SK-N-SH treated with all-trans-retinoic acid at 6 μM for 48 hours (cell line): ENCODE results near the gene SYNPO.

Experiments
- ATAC-seq: fragments of 200-7000 bp; cut with Tn5 transposase; 3 replicates; pipeline ENCODE4 v1.9.1; 2020; ENCODE audit warnings: mild to moderate bottlenecking, moderate library complexity
- ARNTL ChIP-seq: fragments of 450-650 bp; formaldehyde crosslinking; IDR thresholded peaks from 2 replicates; pipeline ENCODE4 v1.5.0; 2020; ENCODE audit warnings: low read depth, mild to moderate bottlenecking, moderate library complexity, borderline replicate concordance
- BACH2 ChIP-seq: fragments of 250-450 bp; sonication (Bioruptor Pico); IDR thresholded peaks from 2 replicates; pipeline ENCODE4 v1.9.0; 2021; ENCODE audit warnings: mild to moderate bottlenecking, borderline replicate concordance
- CSDC2 ChIP-seq: fragments of 250-450 bp; sonication (Bioruptor Pico); IDR thresholded peaks from 2 replicates; pipeline ENCODE4 v1.5.0; 2020; ENCODE audit warnings: mild to moderate bottlenecking, moderate library complexity
- GLIS3 ChIP-seq: fragments of 250-450 bp; sonication (Bioruptor Pico); IDR thresholded peaks from 2 replicates; pipeline ENCODE4 v1.5.0; 2020; ENCODE audit warnings: mild to moderate bottlenecking, moderate library complexity
- OSR1 ChIP-seq: fragments of 250-450 bp; sonication (Bioruptor Pico); IDR thresholded peaks from 2 replicates; pipeline ENCODE4 v1.8.0; 2022; ENCODE audit warnings: moderate library complexity, mild to moderate bottlenecking, inconsistent platforms
- PATZ1 ChIP-seq: fragments of 250-450 bp; sonication (Bioruptor Pico); IDR thresholded peaks from 2 replicates; pipeline ENCODE4 v1.8.0; 2020; ENCODE audit warnings: mild to moderate bottlenecking, moderate library complexity, borderline replicate concordance
- SNAI2 ChIP-seq: fragments of 250-450 bp; sonication (Bioruptor Pico); IDR thresholded peaks from 2 replicates; pipeline ENCODE4 v1.5.0; 2020; ENCODE audit warnings: mild to moderate bottlenecking, moderate library complexity
- TCF4 ChIP-seq: fragments of 250-450 bp; sonication (Bioruptor Pico); IDR thresholded peaks from 2 replicates; pipeline ENCODE4 v1.8.0; 2021; ENCODE audit warnings: mild to moderate bottlenecking, moderate library complexity, borderline replicate concordance
- TOX ChIP-seq: fragments of 250-450 bp; sonication (Bioruptor Pico); IDR thresholded peaks from 2 replicates; pipeline ENCODE4 v1.8.0; 2021; ENCODE audit warnings: mild to moderate bottlenecking, moderate library complexity, borderline replicate concordance
- ZFP3 ChIP-seq: fragments of 250-450 bp; sonication (Bioruptor Pico); IDR thresholded peaks from 2 replicates; pipeline ENCODE4 v1.5.0; 2020; ENCODE audit warnings: mild to moderate bottlenecking, moderate library complexity
- ZNF565 ChIP-seq: fragments of 450-650 bp; formaldehyde crosslinking; conservative IDR thresholded peaks from 2 replicates; pipeline ENCODE4 v1.5.0; 2020; ENCODE audit warnings: low read depth, mild to moderate bottlenecking, moderate library complexity
- ZNF70 ChIP-seq: fragments of 450-650 bp; formaldehyde crosslinking; IDR thresholded peaks from 2 replicates; pipeline ENCODE4 v1.5.0; 2020; ENCODE audit warnings: mild to moderate bottlenecking, moderate library complexity
- ZNF8 ChIP-seq: fragments of 450-650 bp; formaldehyde crosslinking; IDR thresholded peaks from 2 replicates; pipeline ENCODE4 v1.5.0; 2020; ENCODE audit warnings: mild to moderate bottlenecking, moderate library complexity
- TF ChIP-seq, protein P1 (sequence below): fragments of 250-450 bp; sonication (Bioruptor Pico); IDR thresholded peaks from 2 replicates; pipeline ENCODE4 v1.5.0; 2020; ENCODE audit warnings: mild to moderate bottlenecking, moderate library complexity
- TF ChIP-seq, protein P2 (sequence below): fragments of 250-450 bp; sonication (Bioruptor Pico); IDR thresholded peaks from 2 replicates; pipeline ENCODE4 v1.5.1; 2020; ENCODE audit warnings: low read depth, mild to moderate bottlenecking, moderate library complexity
- TF ChIP-seq, protein P3 (sequence below): fragments of 250-450 bp; sonication (Bioruptor Pico); IDR thresholded peaks from 2 replicates; pipeline ENCODE4 v1.8.0; 2021; ENCODE audit warnings: low read depth, mild to moderate bottlenecking, moderate library complexity, borderline replicate concordance
- TF ChIP-seq, protein P4 (sequence below): fragments of 250-450 bp; sonication (Bioruptor Pico); IDR thresholded peaks from 2 replicates; pipeline ENCODE4 v1.5.1; 2021; ENCODE audit warnings: mild to moderate bottlenecking, moderate library complexity

SYNPO gene

GRCh38 chr5:150623878-150624216 is 16.6 kb upstream of the SYNPO start:
- TF ChIP-seq, protein P1, sequence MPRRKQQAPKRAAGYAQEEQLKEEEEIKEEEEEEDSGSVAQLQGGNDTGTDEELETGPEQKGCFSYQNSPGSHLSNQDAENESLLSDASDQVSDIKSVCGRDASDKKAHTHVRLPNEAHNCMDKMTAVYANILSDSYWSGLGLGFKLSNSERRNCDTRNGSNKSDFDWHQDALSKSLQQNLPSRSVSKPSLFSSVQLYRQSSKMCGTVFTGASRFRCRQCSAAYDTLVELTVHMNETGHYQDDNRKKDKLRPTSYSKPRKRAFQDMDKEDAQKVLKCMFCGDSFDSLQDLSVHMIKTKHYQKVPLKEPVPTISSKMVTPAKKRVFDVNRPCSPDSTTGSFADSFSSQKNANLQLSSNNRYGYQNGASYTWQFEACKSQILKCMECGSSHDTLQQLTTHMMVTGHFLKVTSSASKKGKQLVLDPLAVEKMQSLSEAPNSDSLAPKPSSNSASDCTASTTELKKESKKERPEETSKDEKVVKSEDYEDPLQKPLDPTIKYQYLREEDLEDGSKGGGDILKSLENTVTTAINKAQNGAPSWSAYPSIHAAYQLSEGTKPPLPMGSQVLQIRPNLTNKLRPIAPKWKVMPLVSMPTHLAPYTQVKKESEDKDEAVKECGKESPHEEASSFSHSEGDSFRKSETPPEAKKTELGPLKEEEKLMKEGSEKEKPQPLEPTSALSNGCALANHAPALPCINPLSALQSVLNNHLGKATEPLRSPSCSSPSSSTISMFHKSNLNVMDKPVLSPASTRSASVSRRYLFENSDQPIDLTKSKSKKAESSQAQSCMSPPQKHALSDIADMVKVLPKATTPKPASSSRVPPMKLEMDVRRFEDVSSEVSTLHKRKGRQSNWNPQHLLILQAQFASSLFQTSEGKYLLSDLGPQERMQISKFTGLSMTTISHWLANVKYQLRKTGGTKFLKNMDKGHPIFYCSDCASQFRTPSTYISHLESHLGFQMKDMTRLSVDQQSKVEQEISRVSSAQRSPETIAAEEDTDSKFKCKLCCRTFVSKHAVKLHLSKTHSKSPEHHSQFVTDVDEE (CRISPR knock-in tag) = no peak
- no peak for TF ChIP-seq ZNF8 (CRISPR knock-in tag)
- no peak for TF ChIP-seq ZNF70 (CRISPR knock-in tag)
- TF ChIP-seq, protein P2, sequence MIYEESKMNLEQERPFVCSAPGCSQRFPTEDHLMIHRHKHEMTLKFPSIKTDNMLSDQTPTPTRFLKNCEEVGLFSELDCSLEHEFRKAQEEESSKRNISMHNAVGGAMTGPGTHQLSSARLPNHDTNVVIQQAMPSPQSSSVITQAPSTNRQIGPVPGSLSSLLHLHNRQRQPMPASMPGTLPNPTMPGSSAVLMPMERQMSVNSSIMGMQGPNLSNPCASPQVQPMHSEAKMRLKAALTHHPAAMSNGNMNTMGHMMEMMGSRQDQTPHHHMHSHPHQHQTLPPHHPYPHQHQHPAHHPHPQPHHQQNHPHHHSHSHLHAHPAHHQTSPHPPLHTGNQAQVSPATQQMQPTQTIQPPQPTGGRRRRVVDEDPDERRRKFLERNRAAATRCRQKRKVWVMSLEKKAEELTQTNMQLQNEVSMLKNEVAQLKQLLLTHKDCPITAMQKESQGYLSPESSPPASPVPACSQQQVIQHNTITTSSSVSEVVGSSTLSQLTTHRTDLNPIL (CRISPR knock-in tag) = no peak
- no peak for TF ChIP-seq PATZ1 (CRISPR knock-in tag)
- no peak for TF ChIP-seq ARNTL (CRISPR knock-in tag)
- TF ChIP-seq, protein P3, sequence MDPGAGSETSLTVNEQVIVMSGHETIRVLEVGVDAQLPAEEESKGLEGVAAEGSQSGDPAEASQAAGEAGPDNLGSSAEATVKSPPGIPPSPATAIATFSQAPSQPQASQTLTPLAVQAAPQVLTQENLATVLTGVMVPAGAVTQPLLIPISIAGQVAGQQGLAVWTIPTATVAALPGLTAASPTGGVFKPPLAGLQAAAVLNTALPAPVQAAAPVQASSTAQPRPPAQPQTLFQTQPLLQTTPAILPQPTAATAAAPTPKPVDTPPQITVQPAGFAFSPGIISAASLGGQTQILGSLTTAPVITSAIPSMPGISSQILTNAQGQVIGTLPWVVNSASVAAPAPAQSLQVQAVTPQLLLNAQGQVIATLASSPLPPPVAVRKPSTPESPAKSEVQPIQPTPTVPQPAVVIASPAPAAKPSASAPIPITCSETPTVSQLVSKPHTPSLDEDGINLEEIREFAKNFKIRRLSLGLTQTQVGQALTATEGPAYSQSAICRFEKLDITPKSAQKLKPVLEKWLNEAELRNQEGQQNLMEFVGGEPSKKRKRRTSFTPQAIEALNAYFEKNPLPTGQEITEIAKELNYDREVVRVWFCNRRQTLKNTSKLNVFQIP (CRISPR knock-in tag) = no peak
- no peak for TF ChIP-seq SNAI2
- ATAC-seq = no peak

DNA sequence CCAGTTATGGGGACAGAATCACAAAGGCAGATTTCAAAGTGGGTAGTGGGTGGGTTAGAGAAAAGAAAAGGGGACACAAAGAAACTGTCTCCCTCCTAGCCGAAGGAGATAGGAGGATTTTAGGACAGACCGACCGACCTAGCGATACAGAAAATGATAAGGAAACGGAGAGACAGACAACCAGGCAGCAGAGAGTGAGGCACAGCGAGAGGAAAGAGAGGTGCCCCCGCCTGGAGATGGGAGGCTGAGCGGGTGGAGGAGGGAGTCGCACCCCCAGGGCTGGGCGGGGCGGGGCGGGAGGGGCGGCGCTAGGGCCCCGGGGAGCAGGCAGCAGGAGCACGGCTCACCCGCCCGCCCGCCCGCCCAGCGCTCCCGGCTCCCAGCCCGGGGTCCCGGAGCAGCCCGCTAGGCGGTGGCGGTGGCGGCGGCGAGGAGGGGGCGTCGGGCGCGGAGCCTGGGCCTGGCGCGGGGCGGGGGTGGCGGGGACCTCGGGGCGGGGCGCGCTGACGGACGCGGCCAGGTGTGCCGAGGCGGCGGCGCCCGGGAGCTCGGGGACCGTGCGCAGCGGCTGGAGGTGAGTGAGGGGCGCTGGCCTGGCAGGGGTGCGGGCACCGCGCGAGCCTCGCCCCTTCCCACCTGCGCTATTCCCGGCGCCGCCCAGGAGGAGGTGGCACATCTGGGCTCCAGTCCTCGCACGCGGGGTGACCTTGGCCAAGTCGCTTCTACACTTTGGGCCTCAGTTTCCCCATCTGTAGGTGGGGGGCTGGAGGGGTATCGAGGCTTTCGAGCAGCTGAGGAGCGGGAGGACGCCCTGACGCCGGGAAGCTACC is 15.9 kb upstream of the SYNPO start:
- ATAC-seq = peak; percentile 11; the same call in 1 of the 3 replicates
- TF ChIP-seq SNAI2 (no peak), GLIS3 (CRISPR knock-in tag) (no peak)

DNA sequence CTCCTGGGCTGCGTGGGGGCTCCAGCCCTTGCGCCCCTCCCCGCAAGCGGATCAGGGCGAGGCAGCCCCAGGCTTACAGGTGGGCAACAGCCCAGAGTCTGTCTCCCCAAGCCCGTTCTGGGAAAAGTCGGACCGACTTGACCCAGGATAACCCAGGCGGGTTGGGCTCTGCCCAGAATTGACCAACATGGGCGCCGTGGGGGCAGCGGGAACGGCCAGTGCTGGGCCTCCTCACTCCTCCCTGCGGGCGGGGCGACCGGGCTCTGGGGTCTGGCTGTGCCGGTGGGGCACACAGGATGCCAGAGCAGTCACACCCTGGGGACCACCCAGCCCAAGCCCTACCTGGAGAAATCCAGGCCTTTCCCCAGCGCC is 15.3 kb upstream of the SYNPO start:
- no peak for ATAC-seq
- TF ChIP-seq TCF4 (CRISPR knock-in tag) (no peak), ZFP3 (CRISPR knock-in tag) (no peak), CSDC2 (no peak), BACH2 (no peak), ZNF565 (CRISPR knock-in tag) (no peak), ZNF8 (CRISPR knock-in tag) (no peak), ZNF70 (CRISPR knock-in tag) (no peak), TOX (CRISPR knock-in tag) (no peak), SNAI2 (no peak), OSR1 (CRISPR knock-in tag) (no peak)
- TF ChIP-seq, protein P4, sequence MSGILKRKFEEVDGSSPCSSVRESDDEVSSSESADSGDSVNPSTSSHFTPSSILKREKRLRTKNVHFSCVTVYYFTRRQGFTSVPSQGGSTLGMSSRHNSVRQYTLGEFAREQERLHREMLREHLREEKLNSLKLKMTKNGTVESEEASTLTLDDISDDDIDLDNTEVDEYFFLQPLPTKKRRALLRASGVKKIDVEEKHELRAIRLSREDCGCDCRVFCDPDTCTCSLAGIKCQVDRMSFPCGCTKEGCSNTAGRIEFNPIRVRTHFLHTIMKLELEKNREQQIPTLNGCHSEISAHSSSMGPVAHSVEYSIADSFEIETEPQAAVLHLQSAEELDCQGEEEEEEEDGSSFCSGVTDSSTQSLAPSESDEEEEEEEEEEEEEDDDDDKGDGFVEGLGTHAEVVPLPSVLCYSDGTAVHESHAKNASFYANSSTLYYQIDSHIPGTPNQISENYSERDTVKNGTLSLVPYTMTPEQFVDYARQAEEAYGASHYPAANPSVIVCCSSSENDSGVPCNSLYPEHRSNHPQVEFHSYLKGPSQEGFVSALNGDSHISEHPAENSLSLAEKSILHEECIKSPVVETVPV (CRISPR knock-in tag) = no peak
- TF ChIP-seq, protein P2 (CRISPR knock-in tag) = no peak
- TF ChIP-seq, protein P3 (CRISPR knock-in tag) = no peak
